Choroid plexus epithelial cell (primary cell): ENCODE data around the gene IFNL2.

Source experiments
- DNase-seq: peaks from one replicate; pipeline ENCODE4 v3.0.0-alpha.2; 2010; ENCODE audit warnings: low read depth
- H3K4me3 ChIP-seq: 2 replicates; pipeline ENCODE4 v1.5.1; 2011; ENCODE audit warnings: low read depth, mild to moderate bottlenecking, control low read depth, low read length, moderate library complexity
- CTCF ChIP-seq: conservative IDR thresholded peaks from 2 replicates; pipeline ENCODE4 v1.5.1; 2011; ENCODE audit warnings: low read depth, mild to moderate bottlenecking, control low read depth, inconsistent platforms, low read length, moderate library complexity

Gene IFNL2

GRCh38 chr19:39314016-39314728 lies 46.0 kb downstream of the IFNL2 start:
- no peak for TF ChIP-seq CTCF

GRCh38 chr19:39315933-39316332 lies 47.7 kb downstream of the IFNL2 start:
- no peak overlapping the region for H3K4me3 ChIP-seq
- no peak for TF ChIP-seq CTCF
- DNase-seq: no peak

More at GRCh38 chr19:39314016-39314728, 46.0 kb downstream of the IFNL2 start:
- no peak for DNase-seq
- H3K4me3 ChIP-seq: no peak overlapping the region

- no peak for TF ChIP-seq CTCF
- DNase-seq: no peak
- no peak overlapping the region for H3K4me3 ChIP-seq
Measured at GRCh38 chr19:39316627-39317321, 48.6 kb downstream of the IFNL2 start.

- no peak overlapping the region for H3K4me3 ChIP-seq
- DNase-seq: no peak
- TF ChIP-seq CTCF: no peak
Measured at GRCh38 chr19:39317476-39317875, 49.3 kb downstream of the IFNL2 start.

GRCh38 chr19:39318071-39318470 lies 49.9 kb downstream of the IFNL2 start:
- no peak for TF ChIP-seq CTCF
- H3K4me3 ChIP-seq: no peak overlapping the region
- DNase-seq: no peak

GRCh38 chr19:39318690-39319089 lies 50.5 kb downstream of the IFNL2 start:
- no peak overlapping the region for H3K4me3 ChIP-seq
- no peak for DNase-seq
- TF ChIP-seq CTCF: no peak
